Fibroblast of the aortic adventitia (primary cell): ENCODE data around the gene TMEM60. TPM values are rescaled to one million over a fixed set of nuclear protein-coding genes. Genes with fewer than 3 reads are reported as not detected.
A peak's percentile ranks its signal among the peaks of the same experiment; 100 is the strongest.

Experiments used
- DNase-seq: peaks from one replicate; pipeline ENCODE4 v3.0.0-alpha.2; 2010; ENCODE audit warnings: low read depth
- H3K4me3 ChIP-seq: 2 replicates; pipeline ENCODE4 v1.5.1; 2011; ENCODE audit warnings: low read depth, mild to moderate bottlenecking, control low read depth, low read length, moderate library complexity
- total RNA-seq: library from RNA; depleted of rRNA; stranded (reverse); fragments of >200 nt; gene quantifications from 2 replicates; pipeline ENCODE4 v1.2.3, GENCODE V29; 2012; ENCODE audit warnings: low replicate concordance
- TF ChIP-seq, protein P1 (sequence below): IDR thresholded peaks from 2 replicates; pipeline ENCODE4 v1.5.1; 2011; ENCODE audit warnings: mild to moderate bottlenecking, low read length, control low read depth, inconsistent platforms; ENCODE audit not compliant: insufficient read depth

Gene TMEM60
- total RNA-seq, 1 donor: 29.6 TPM

DNA sequence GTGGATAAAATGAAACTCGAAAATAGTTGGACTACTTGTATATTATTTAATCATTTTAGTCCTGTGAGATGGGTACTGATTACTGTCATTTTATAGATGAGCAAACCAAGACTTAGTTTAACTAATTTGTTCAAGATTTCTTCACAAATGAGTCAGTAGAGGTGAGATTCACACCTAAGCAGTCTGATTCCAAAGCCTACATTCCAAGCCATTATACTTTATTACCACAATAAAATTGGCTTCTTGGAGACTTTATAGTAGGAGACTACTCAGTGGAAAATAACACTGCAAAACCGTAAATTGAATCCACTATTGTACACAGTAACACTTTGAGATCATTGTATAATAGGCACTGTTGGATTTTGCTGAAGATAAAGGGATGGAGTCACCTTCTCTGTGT is 2.5 kb upstream of the TMEM60 start:
- no peak overlapping the region for H3K4me3 ChIP-seq
- TF ChIP-seq, protein P1, sequence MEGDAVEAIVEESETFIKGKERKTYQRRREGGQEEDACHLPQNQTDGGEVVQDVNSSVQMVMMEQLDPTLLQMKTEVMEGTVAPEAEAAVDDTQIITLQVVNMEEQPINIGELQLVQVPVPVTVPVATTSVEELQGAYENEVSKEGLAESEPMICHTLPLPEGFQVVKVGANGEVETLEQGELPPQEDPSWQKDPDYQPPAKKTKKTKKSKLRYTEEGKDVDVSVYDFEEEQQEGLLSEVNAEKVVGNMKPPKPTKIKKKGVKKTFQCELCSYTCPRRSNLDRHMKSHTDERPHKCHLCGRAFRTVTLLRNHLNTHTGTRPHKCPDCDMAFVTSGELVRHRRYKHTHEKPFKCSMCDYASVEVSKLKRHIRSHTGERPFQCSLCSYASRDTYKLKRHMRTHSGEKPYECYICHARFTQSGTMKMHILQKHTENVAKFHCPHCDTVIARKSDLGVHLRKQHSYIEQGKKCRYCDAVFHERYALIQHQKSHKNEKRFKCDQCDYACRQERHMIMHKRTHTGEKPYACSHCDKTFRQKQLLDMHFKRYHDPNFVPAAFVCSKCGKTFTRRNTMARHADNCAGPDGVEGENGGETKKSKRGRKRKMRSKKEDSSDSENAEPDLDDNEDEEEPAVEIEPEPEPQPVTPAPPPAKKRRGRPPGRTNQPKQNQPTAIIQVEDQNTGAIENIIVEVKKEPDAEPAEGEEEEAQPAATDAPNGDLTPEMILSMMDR: no peak
- DNase-seq: no peak

DNA sequence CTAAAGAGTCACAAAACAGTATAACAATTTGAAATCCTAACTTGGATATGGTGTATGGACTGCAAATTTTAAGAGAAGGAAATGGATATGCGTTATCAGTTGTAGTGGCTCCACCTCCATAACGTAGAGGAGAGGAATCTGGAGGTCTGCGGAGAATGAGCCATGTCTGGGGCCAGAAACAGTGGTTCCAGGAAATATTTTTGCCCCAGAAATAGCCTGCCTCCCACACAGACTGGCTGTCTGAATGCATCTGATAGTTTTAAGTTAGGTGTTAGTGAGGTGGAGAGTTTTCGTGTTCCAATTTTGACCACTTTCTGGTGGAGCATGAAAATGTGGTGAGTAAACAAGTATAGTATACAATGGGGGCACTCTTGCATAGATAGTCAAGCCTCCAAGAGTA is 1.9 kb upstream of the TMEM60 start:
- TF ChIP-seq, protein P1: no peak
- H3K4me3 ChIP-seq: peak overlapping the region; percentile 81
- peak; percentile 55 for DNase-seq

DNA sequence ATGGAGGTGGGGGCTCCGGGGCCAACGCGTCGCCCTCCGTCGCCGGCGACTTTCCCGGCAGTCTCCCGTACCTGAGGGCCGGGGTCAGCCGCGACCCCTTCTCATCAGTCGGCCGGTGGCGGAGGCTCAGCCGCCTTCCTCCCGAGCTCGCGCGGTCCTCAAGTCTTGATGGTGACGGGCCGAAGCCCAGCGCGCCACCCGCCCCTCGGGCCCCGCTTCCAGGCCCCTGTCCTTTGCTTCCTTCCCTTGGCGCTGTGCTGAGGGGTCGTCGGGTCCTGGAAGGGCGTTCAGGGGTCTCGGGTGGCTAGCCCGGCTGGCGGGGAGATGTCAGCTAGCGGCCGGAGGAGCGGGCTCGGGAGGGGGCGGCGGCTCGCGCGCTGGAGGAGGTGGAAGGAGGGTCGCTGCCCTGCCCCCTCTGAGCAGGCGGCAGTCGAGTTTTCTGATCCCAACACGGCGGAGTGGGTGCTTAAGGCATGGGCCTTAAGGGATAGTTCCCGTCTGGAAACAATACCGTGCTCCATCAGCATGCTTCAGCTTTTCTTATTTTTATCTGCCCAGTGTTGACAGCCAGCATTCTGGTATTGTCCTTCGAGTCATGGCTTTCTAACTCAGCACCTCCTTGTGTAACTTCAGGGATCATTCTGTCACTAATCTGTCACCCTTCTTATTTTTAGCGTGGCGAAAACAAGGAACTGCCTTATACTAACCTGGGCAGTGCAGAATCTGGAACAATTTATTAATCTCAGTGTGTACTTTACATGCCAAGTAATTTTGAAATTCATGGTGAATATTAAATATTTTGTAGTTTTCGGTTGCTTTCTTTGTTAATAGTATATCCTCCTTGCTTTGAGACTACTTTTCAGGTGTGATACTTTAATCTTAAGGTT is 1.1 kb upstream of the TMEM60 start:
- TF ChIP-seq, protein P1: no peak
- H3K4me3 ChIP-seq: peak overlapping the region; percentile 81
- peak; percentile 40 for DNase-seq

DNA sequence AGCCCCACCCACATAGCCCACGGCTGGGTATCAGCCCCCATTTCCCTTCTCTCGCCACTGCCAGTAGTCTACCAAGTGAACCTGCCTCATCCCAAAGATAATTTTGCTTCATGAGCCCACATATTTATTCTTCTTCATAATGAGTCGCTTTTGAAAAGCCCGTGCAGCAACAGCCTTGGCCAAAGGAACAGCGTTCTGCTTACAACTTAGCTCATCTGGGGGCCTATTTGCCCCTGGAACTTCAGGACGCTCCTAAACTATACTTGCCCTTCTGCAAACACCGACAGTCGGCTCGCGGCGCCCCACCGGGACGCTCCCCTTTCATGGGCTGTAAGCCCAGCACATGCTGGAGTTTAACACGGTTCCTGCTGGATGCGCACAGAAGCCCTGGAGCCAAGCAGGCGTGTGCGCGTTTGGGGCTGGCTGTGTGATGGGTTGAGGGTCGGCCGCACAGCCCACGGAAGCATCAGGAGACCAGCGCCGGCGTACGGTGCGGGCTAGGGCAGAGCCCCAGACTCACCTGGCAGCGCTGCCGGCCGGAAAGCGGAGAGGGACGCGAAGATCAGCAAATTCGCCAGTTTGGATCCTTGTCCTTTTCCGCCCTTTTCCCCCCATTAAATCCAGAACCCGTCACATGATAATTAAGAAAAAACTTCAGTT is 370 bp downstream of the TMEM60 start:
- TF ChIP-seq, protein P1: no peak
- peak overlapping the region; percentile 90 for H3K4me3 ChIP-seq
- no peak for DNase-seq

DNA sequence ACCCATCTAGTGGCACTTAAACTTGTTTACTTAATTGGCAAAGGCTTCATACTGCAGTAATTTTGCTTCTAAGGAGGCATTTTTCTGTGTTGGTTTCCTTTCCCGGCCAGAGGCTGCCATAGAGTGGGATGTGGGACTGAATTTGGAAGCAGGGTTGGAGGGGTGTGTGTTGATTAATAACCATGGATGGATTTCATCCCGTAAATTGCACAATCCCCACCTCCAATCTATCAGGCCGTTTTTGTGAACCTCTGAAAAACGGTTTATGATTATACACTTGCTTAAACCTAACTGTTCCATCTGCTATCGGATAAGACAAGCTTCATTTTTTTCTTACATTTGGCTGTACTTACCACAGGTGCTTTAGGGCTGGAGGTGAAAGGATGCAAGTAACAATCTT is 1.3 kb downstream of the TMEM60 start:
- DNase-seq: peak; percentile 25
- H3K4me3 ChIP-seq: peak overlapping the region; percentile 90
- TF ChIP-seq, protein P1: no peak

DNA sequence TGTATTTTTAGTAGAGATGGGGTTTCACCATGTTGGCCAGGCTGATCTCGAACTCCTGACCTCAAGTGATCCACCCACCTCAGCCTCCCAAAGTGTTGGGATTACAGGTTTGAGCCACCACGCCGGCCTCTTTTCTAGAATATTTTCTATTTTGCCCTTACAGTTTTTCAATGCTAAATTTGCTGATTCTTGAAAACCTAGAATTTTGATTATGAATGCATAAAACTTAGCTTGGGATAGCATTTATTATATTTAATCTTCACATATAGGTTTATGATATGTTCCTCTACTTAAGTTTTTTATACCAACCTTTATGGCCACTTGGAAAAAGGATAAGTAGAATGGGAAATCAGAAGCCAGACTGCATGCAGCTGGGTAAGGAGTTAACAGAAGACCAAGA is 2.1 kb downstream of the TMEM60 start:
- TF ChIP-seq, protein P1: no peak
- no peak overlapping the region for H3K4me3 ChIP-seq
- no peak for DNase-seq
